ENCODE results near the gene CTXN3. TPM values are rescaled to one million over a fixed set of nuclear protein-coding genes. Genes with fewer than 3 reads are reported as not detected.

CTXN3 gene
- polyA plus RNA-seq, 4 donors = not detected

DNA sequence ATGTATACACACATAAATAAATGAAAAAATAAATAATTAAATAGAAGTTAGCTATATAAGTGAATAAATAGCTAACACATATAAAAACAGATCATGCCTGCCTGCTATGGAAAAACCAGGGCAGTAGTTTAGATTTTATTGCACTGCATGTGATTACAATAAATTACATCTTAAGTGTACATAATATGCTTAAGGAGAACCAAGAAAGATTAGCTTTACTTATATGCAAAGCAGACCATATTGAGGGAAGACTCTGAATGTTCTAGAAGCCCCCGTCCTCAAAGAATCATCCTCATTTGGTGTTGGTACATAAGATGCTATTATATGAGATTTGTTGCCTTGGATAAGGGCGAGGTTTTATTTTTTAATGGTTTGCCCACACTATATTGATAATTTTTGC, 5.9 kb upstream of the CTXN3 start:
- H3K4me3 ChIP-seq (ENCODE audit: low read depth in 1 of 3, low read length in 3 of 3) = no peak overlapping the region

DNA sequence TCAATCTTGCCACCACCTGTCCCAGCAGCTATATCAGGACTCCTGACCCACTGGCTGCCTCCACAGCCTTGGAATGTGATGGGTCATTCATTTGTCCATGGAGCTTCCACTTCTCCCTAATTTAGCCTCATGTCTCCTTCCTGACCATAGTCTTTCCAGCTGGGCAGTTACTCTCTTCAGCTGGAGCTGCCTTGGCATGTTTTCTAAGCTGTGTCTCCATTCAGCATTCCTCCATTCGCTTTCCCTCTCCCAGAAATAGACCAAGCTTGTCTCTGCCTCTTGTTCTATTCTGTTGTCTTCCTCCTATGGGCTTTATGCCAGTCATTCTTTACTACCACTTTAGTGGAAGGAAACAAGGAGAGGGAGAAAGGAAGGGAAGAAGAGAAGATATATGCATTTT, 5.3 kb upstream of the CTXN3 start:
- Histone ChIP-seq H3K9me3 (ENCODE audit: control insufficient read depth in 2 of 2, insufficient read depth in 1 of 2, low read depth in 1 of 2, low read length in 1 of 2) (no peaks in the 10 kb centered on the region), H3K4me1 (ENCODE audit: control insufficient read depth in 3 of 3, insufficient read depth in 2 of 3, low read depth in 1 of 3, low read length in 2 of 3) (no peaks in the 10 kb centered on the region), H3K36me3 (ENCODE audit: control insufficient read depth in 3 of 3, insufficient read depth in 2 of 3, low read depth in 1 of 3, low read length in 3 of 3) (no peaks in the 10 kb centered on the region), H3K27ac (ENCODE audit: low read depth in 1 of 3, low read length in 2 of 3) (no peak overlapping the region), H3K27me3 (ENCODE audit: control insufficient read depth in 3 of 3, insufficient read depth in 3 of 3, low read length in 3 of 3) (peaks cover 0 to under 1% (median 0%) of the 10 kb centered on the region in 3 donors), H3K4me3 (ENCODE audit: low read depth in 1 of 3, low read length in 3 of 3) (no peak overlapping the region)
- WGBS, 3 donors = 75 to 91% (median 88%) methylated on average over 1 of the region's 1 CpG
- DNase-seq (no peak), FAIRE-seq (no peak)

More for the DNA sequence above, 5.9 kb upstream of the CTXN3 start:
- Histone ChIP-seq H3K27ac (ENCODE audit: low read depth in 1 of 3, low read length in 2 of 3) (no peak overlapping the region), H3K27me3 (ENCODE audit: control insufficient read depth in 3 of 3, insufficient read depth in 3 of 3, low read length in 3 of 3) (no peaks in the 10 kb centered on the region), H3K36me3 (ENCODE audit: control insufficient read depth in 3 of 3, insufficient read depth in 2 of 3, low read depth in 1 of 3, low read length in 3 of 3) (no peaks in the 10 kb centered on the region), H3K9me3 (ENCODE audit: control insufficient read depth in 2 of 2, insufficient read depth in 1 of 2, low read depth in 1 of 2, low read length in 1 of 2) (no peaks in the 10 kb centered on the region), H3K4me1 (ENCODE audit: control insufficient read depth in 3 of 3, insufficient read depth in 2 of 3, low read depth in 1 of 3, low read length in 2 of 3) (no peaks in the 10 kb centered on the region)
- FAIRE-seq = no peak
- DNase-seq = no peak
- 83 to 92% (median 84%) methylated on average over 2 of the region's 2 CpGs for WGBS, 3 donors

DNA sequence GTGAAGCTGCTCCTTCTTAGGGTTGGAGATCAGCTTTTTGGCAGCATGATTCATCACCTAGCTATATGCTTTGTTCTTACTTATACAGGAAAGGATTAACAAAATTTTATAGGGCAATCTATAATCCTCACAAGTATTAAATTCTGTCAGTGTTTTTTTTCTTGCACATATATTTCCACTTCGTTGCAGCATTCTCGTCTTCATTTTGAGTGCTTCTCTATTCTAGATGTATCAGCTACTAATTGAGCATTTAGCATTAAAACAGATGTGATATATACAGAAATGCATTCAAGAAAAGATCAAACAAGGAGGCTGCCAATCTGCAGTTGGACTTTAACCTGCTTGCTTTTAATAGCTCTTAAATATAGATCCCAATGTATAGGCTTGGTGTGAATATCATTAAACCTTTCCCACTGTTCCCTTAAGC, 3.6 kb upstream of the CTXN3 start:
- DNase-seq (peak in 1 of 2 donors; percentile 36), FAIRE-seq (no peak)
- H3K36me3 ChIP-seq (ENCODE audit: control insufficient read depth in 3 of 3, insufficient read depth in 2 of 3, low read depth in 1 of 3, low read length in 3 of 3) = no peaks in the 10 kb centered on the region
- H3K9me3 ChIP-seq (ENCODE audit: control insufficient read depth in 2 of 2, insufficient read depth in 1 of 2, low read depth in 1 of 2, low read length in 1 of 2) = no peaks in the 10 kb centered on the region
- peaks cover 0 to 8% (median 0%) of the 10 kb centered on the region in 3 donors for H3K27me3 ChIP-seq (ENCODE audit: control insufficient read depth in 3 of 3, insufficient read depth in 3 of 3, low read length in 3 of 3)
- no peak overlapping the region for H3K4me3 ChIP-seq (ENCODE audit: low read depth in 1 of 3, low read length in 3 of 3)
- H3K27ac ChIP-seq (ENCODE audit: low read depth in 1 of 3, low read length in 2 of 3) = no peak overlapping the region
- no peaks in the 10 kb centered on the region for H3K4me1 ChIP-seq (ENCODE audit: control insufficient read depth in 3 of 3, insufficient read depth in 2 of 3, low read depth in 1 of 3, low read length in 2 of 3)
- WGBS, 3 donors = 52 to 72% (median 64%) methylated on average over 2 of the region's 2 CpGs

DNA sequence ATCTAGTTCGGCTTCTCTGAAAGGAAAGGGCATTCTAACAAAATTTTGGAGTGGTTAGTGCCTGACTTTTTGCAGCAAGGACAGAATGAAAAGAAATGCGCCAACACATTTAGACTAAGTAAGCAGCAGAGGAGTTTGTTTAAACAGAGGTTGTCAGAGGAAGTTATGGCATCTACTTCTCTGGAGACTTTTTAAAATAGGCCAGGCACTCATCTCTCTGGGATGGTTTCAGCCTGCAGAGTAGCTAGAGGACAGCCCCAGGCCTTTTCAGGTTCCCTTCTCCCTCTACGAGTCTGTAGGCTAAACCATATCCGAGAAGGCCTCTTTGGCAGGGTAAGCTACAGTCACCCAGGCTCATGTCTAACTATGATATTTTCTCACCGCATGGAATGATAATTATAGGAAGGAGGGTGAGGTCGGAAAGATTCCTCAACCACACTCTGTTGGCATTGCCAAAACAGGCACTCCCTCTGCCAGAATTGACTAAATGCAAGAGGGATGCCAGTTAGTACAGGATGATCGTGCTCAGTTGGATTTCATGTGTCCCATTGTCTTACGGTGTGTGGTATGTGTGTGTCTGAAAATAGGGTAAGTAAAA, 1.4 kb upstream of the CTXN3 start:
- DNase-seq (no peak), FAIRE-seq (no peak)

DNA sequence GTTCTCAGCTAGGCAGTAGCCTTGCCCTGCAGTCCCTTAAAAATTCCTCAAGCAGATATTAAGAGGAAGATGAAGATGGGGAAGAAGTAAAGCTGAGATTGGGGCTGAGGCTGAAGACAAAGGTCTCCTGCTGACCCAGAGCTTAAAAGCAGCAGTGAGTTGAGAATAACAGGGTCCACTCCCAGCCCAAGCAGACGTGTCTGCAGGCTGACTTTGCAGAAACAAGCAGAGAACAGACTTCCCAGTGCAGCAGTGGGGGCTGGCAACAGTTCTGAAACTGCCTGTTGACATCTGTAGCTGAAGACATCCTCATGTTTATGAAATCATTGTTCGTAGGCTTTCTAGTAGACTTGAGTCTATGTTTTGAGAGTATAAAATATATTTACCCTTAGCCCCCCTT, 1.1 kb downstream of the CTXN3 start:
- no peak for FAIRE-seq
- Histone ChIP-seq H3K9me3 (ENCODE audit: control insufficient read depth in 2 of 2, insufficient read depth in 1 of 2, low read depth in 1 of 2, low read length in 1 of 2) (no peaks in the 10 kb centered on the region), H3K36me3 (ENCODE audit: control insufficient read depth in 3 of 3, insufficient read depth in 2 of 3, low read depth in 1 of 3, low read length in 3 of 3) (no peaks in the 10 kb centered on the region), H3K27ac (ENCODE audit: low read depth in 1 of 3, low read length in 2 of 3) (no peak overlapping the region), H3K4me3 (ENCODE audit: low read depth in 1 of 3, low read length in 3 of 3) (no peak overlapping the region), H3K4me1 (ENCODE audit: control insufficient read depth in 3 of 3, insufficient read depth in 2 of 3, low read depth in 1 of 3, low read length in 2 of 3) (no peaks in the 10 kb centered on the region), H3K27me3 (ENCODE audit: control insufficient read depth in 3 of 3, insufficient read depth in 3 of 3, low read length in 3 of 3) (peaks cover 0 to 8% (median 0%) of the 10 kb centered on the region in 3 donors)
- WGBS, 3 donors = 32 to 40% (median 37%) methylated on average over 2 of the region's 2 CpGs
- no peak for DNase-seq

More for the DNA sequence above, 1.4 kb upstream of the CTXN3 start:
- Histone ChIP-seq H3K4me3 (ENCODE audit: low read depth in 1 of 3, low read length in 3 of 3) (no peak overlapping the region), H3K9me3 (ENCODE audit: control insufficient read depth in 2 of 2, insufficient read depth in 1 of 2, low read depth in 1 of 2, low read length in 1 of 2) (no peaks in the 10 kb centered on the region), H3K27ac (ENCODE audit: low read depth in 1 of 3, low read length in 2 of 3) (no peak overlapping the region), H3K4me1 (ENCODE audit: control insufficient read depth in 3 of 3, insufficient read depth in 2 of 3, low read depth in 1 of 3, low read length in 2 of 3) (no peaks in the 10 kb centered on the region), H3K27me3 (ENCODE audit: control insufficient read depth in 3 of 3, insufficient read depth in 3 of 3, low read length in 3 of 3) (peaks cover 0 to 8% (median 0%) of the 10 kb centered on the region in 3 donors), H3K36me3 (ENCODE audit: control insufficient read depth in 3 of 3, insufficient read depth in 2 of 3, low read depth in 1 of 3, low read length in 3 of 3) (no peaks in the 10 kb centered on the region)
- WGBS, 3 donors = 85 to 92% (median 90%) methylated on average over 8 of the region's 8 CpGs

DNA sequence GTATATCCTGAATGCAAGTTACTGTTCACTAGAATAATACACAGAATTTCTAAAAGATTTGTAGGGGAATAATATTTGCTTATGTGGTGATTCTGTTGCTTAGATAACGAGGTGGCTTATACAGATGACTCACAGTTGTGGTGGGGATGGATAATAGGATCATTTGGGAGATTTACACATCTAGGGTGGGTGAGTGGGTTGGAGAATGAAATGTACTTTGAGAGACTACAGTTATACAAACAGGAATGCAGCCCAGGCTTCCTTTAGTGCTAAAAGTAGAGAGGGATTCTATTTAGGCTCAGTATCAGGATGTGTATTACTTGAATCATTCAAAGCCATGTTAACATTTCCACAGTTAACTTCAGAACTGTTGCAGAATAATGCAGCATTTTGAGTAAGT, 1.8 kb downstream of the CTXN3 start:
- H3K27ac ChIP-seq (ENCODE audit: low read depth in 1 of 3, low read length in 2 of 3) = no peak overlapping the region
- 43 to 61% (median 45%) methylated on average over 1 of the region's 1 CpG for WGBS, 3 donors
- DNase-seq = no peak
- no peaks in the 10 kb centered on the region for H3K9me3 ChIP-seq (ENCODE audit: control insufficient read depth in 2 of 2, insufficient read depth in 1 of 2, low read depth in 1 of 2, low read length in 1 of 2)
- no peak for FAIRE-seq
- no peak overlapping the region for H3K4me3 ChIP-seq (ENCODE audit: low read depth in 1 of 3, low read length in 3 of 3)
- no peaks in the 10 kb centered on the region for H3K36me3 ChIP-seq (ENCODE audit: control insufficient read depth in 3 of 3, insufficient read depth in 2 of 3, low read depth in 1 of 3, low read length in 3 of 3)
- peaks cover 0 to 8% (median 0%) of the 10 kb centered on the region in 3 donors for H3K27me3 ChIP-seq (ENCODE audit: control insufficient read depth in 3 of 3, insufficient read depth in 3 of 3, low read length in 3 of 3)
- no peaks in the 10 kb centered on the region for H3K4me1 ChIP-seq (ENCODE audit: control insufficient read depth in 3 of 3, insufficient read depth in 2 of 3, low read depth in 1 of 3, low read length in 2 of 3)

DNA sequence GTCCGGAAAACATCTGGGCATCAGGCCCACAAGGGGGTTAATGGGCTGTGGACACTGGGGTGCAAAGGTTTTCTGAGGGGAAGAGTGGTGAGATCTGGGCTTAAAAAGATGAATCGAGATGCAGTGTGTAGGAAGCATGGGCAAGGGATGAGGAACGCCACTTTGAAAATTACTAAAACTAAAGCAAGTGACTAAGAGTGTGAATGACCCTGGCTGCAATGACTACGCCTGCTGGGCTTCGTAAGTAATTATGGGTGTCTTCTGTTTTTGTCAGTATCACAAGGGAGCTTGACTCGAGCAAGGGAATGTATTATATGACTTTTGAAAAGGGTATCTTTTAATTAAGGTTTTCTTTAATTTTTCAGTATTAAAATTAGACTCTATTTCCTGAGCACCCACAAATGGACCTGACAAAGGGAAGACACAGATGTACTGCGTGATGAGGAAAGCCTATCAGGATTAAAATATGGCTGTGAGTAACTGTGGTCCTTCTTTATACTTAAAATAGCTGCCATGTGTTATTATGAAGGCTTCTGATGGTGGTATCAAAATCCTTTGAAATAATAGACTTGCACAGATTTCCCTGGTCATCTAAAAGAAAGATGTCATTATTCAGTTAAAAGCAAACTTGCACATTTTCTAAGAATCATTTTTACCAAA, 4.2 kb downstream of the CTXN3 start:
- peaks cover 0 to 8% (median 0%) of the 10 kb centered on the region in 3 donors for H3K27me3 ChIP-seq (ENCODE audit: control insufficient read depth in 3 of 3, insufficient read depth in 3 of 3, low read length in 3 of 3)
- DNase-seq = no peak
- no peaks in the 10 kb centered on the region for H3K4me1 ChIP-seq (ENCODE audit: control insufficient read depth in 3 of 3, insufficient read depth in 2 of 3, low read depth in 1 of 3, low read length in 2 of 3)
- H3K27ac ChIP-seq (ENCODE audit: low read depth in 1 of 3, low read length in 2 of 3) = no peak overlapping the region
- FAIRE-seq = no peak
- H3K4me3 ChIP-seq (ENCODE audit: low read depth in 1 of 3, low read length in 3 of 3) = no peak overlapping the region
- no peaks in the 10 kb centered on the region for H3K9me3 ChIP-seq (ENCODE audit: control insufficient read depth in 2 of 2, insufficient read depth in 1 of 2, low read depth in 1 of 2, low read length in 1 of 2)
- WGBS, 3 donors = 74 to 84% (median 82%) methylated on average over 7 of the region's 7 CpGs
- no peaks in the 10 kb centered on the region for H3K36me3 ChIP-seq (ENCODE audit: control insufficient read depth in 3 of 3, insufficient read depth in 2 of 3, low read depth in 1 of 3, low read length in 3 of 3)

DNA sequence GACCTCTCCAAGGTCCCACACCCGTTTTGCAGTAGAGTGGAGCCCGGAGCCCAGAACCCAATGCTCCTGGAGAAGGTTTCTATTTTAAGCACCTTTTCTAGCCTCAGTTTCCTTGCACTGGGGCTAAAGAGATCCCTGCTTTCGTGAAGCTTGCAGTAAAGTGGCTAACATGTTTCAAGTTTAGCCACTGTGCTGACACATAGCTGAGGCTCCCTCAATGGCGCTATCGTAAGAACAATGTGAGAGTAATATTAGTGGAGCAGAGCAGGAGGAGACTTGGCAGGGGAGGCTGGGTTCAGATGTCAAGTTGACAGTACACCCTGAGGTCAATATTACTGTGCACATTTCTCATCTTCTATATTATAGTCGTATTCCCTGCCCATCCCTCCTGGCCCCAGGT, 7.9 kb downstream of the CTXN3 start:
- H3K4me3 ChIP-seq (ENCODE audit: low read depth in 1 of 3, low read length in 3 of 3) = no peak overlapping the region
- DNase-seq = no peak
- H3K27ac ChIP-seq (ENCODE audit: low read depth in 1 of 3, low read length in 2 of 3) = no peak overlapping the region
- no peak for FAIRE-seq
- H3K36me3 ChIP-seq (ENCODE audit: control insufficient read depth in 3 of 3, insufficient read depth in 2 of 3, low read depth in 1 of 3, low read length in 3 of 3) = no peaks in the 10 kb centered on the region
- WGBS, 3 donors = 71 to 79% (median 78%) methylated on average over 6 of the region's 6 CpGs
- no peaks in the 10 kb centered on the region for H3K4me1 ChIP-seq (ENCODE audit: control insufficient read depth in 3 of 3, insufficient read depth in 2 of 3, low read depth in 1 of 3, low read length in 2 of 3)
- H3K27me3 ChIP-seq (ENCODE audit: control insufficient read depth in 3 of 3, insufficient read depth in 3 of 3, low read length in 3 of 3) = no peaks in the 10 kb centered on the region
- H3K9me3 ChIP-seq (ENCODE audit: control insufficient read depth in 2 of 2, insufficient read depth in 1 of 2, low read depth in 1 of 2, low read length in 1 of 2) = no peaks in the 10 kb centered on the region
